ENCODE results near the gene MAP3K5. TPM values are rescaled to one million over a fixed set of nuclear protein-coding genes. Genes with fewer than 3 reads are reported as not detected.
"Not testable (repeated sequence)": the region's sequence is repeated elsewhere in the genome, so short reads cannot be mapped to it uniquely, and the experiment has no call there.

MAP3K5 gene
- total RNA-seq, 1 donor from 2014 or later, result 6.3 TPM

- no peak for ATAC-seq
- no peak for DNase-seq (ENCODE audit: low spot score)
Measured at GRCh38 chr6:136586295-136586694, 206.0 kb downstream of the MAP3K5 start.

- ATAC-seq, result not testable (repeated sequence)
Measured at GRCh38 chr6:136585523-136585922, 206.8 kb downstream of the MAP3K5 start.

GRCh38 chr6:136584290-136584689, 208.0 kb downstream of the MAP3K5 start:
- ATAC-seq; DNase-seq (ENCODE audit: low spot score): not testable (repeated sequence)

More at GRCh38 chr6:136585523-136585922, 206.8 kb downstream of the MAP3K5 start:
- not testable (repeated sequence) for DNase-seq (ENCODE audit: low spot score)

- ATAC-seq (peak; percentile 67), DNase-seq (ENCODE audit: low spot score) (no peak)
Measured at GRCh38 chr6:136582711-136583471, 209.4 kb downstream of the MAP3K5 start.

GRCh38 chr6:136579800-136580199, 212.5 kb downstream of the MAP3K5 start:
- DNase-seq (ENCODE audit: low spot score), result no peak
- ATAC-seq, result no peak

DNA sequence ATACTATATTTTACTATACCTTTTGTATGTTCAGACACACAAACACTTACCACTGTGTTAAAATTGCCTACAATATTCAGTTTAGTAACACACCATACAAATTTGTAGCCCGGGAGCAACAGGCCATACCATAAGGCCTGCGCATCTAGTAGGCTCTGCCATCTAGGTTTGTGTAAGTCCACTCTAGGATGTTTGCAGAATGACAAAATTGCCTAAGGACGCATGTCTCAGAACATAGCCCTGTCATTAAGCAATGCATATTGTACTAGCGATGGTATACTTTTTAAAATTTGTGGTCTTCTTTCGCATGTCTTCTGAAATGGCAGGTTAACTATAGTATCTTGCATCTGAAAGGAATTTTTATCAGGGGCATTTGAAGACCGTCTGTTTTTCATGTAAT, 215.5 kb downstream of the MAP3K5 start:
- ATAC-seq, result no peak
- no peak for DNase-seq (ENCODE audit: low spot score)

- DNase-seq (ENCODE audit: low spot score) (no peak), ATAC-seq (no peak)
Measured at GRCh38 chr6:136571496-136571895, 220.8 kb downstream of the MAP3K5 start.

DNA sequence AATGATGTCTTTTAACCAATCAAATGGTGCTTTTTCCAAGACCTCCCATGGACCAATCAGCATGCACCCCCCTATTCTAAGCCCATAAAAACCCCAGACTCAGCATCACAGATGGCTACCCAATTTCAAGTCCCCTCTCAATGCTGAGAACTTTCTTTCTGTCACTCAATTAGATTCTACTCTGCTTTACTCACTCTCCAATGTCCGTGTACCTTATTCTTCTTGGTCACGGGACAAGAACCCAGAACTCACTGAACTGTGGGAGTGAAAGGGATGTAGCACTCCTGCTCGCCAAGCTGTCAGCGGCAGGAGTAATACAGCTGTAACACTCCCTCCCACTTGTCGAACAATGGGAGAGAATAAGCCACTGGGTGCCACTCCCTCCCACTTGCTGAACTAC, 221.2 kb downstream of the MAP3K5 start:
- ATAC-seq, result no peak
- DNase-seq (ENCODE audit: low spot score), result no peak

GRCh38 chr6:136568129-136568528, 224.1 kb downstream of the MAP3K5 start:
- ATAC-seq (peak; percentile 47), DNase-seq (ENCODE audit: low spot score) (no peak)

- ATAC-seq, result no peak
- no peak for DNase-seq (ENCODE audit: low spot score)
Measured at GRCh38 chr6:136567688-136568087, 224.6 kb downstream of the MAP3K5 start.

- ATAC-seq (no peak), DNase-seq (ENCODE audit: low spot score) (no peak)
Measured at GRCh38 chr6:136566851-136567250, 225.4 kb downstream of the MAP3K5 start.

DNA sequence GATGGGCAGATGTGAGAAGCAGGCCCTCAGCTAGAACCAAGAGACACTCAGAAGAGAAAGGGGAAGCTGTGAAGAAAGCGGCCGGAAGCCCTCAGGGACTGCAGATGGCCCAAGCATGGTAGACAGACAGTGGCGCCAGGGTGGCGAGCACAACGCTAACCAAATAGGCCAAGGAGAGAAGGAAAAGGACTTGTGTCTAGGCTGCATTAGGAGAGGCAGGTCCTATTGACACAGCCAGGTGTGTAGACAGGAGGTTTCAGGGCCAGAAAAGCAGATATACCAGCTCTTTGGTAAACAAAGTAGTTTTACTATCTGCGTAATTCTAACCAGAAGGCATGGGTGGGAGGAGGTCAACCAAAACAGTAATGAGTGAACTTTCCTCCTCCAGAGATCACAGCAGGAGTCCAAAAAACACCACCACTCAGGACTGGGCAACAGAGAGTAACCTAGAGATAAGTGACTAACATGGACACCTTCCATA, 226.2 kb downstream of the MAP3K5 start:
- ATAC-seq, result peak; percentile 27
- no peak for DNase-seq (ENCODE audit: low spot score)

DNA sequence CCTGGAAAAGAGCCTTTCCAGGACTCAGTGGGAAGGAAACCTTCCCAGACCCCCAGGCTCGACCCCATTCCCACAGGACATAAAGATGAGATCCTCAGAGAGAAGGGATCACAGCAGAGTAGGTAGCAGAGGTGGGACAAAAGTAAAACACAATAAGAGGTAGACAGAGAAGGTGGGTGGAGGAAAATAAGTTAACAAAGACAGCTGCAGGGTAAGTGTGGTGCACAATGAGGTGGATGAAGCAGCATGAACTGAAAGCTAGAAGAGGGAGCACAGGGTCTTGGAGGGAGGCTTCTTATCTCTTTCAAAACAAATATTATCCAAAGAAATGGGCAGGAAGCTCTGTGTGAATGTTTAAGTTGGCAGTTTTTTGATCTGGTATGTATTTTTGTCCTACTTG, 228.1 kb downstream of the MAP3K5 start:
- DNase-seq (ENCODE audit: low spot score) (no peak), ATAC-seq (no peak)

GRCh38 chr6:136563386-136564152, 228.7 kb downstream of the MAP3K5 start:
- ATAC-seq (no peak), DNase-seq (ENCODE audit: low spot score) (no peak)

DNA sequence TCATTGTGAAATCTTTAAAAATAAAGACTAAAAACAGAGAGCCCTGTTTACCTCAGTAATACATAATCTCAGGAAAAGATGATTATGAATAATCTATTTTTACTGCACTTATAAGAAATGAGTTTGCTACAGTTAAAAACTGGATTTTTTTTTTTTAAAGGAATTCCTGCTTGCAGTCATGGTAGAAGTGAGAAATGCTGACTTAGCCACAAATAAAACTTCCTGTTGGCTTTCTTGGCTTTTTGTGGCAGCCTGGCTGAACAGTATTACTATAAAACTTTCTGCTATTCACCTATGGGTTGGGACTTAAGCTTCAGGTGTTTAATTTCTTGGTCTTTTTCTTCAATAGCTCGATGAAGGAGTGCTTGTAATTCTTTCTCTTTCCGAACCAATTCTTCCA, 230.1 kb downstream of the MAP3K5 start:
- ATAC-seq, result no peak
- no peak for DNase-seq (ENCODE audit: low spot score)

DNA sequence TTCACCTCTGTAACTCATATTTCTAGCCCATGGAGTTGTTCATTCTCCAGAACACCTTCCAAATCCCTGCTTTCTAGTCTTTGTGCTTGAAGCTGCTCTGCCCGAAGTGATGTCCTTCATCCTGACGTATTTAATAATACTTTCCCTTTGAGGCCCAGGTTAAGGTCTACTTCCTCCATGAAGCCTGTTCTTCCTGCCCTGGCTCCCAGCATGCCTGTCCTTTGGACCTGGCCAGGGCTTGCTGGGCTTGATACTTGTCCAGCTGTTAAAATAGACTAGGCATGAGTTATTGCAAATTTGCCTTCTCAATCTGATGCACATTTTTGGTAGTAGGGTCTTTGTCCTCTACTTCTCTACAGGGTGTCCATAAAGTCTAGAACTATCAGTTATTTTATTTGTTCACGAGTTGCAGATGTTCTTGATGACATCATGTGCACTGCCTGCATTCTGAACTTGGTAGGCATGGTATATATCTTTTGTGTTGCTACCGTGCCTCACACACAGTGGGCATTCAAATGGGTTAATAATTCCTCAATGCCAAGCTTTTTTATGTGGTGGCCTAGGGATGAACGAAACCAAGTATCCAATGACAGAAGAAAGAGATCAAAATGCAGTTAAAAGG, 239.0 kb downstream of the MAP3K5 start:
- ATAC-seq (peak; percentile 12), DNase-seq (ENCODE audit: low spot score) (peak; percentile 49)

DNA sequence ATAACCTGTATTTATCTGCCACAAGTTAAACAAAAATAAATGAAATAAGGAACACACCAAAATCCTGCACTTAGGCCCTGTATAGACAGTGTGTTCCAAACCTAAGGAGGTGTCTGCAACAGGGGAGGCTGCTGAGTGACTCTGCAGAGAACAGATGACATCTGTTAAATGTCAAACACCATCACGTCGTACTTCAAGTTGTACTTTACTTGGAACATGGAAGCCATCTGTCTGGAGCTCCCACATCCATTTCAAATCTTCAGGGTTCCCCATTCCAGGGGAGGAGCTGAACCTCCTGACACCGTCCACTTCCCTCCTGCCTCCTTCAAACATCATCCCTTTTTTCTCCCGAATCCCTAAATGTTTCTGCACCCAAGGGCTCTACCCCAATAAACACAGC, 240.2 kb downstream of the MAP3K5 start:
- DNase-seq (ENCODE audit: low spot score) (no peak), ATAC-seq (no peak)

DNA sequence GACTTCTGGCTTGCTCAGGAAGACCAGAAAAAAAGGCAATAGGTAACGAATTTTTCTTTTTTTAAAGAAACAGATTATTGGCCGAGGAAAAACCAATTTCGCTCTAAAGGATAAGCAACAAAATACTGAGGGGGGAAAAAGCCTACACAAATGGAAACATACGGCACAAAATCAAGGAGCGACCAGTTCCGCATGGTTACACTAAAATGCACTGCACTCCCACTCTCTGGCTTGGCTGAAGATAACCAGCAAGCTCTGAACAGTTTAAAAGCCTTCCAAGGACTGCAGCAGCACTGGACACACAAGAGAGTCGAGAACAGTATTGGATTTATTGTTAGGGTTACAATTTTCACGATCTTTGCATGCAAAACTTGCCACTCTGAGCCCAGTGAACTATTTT, 241.2 kb downstream of the MAP3K5 start:
- no peak for DNase-seq (ENCODE audit: low spot score)
- ATAC-seq, result no peak

DNA sequence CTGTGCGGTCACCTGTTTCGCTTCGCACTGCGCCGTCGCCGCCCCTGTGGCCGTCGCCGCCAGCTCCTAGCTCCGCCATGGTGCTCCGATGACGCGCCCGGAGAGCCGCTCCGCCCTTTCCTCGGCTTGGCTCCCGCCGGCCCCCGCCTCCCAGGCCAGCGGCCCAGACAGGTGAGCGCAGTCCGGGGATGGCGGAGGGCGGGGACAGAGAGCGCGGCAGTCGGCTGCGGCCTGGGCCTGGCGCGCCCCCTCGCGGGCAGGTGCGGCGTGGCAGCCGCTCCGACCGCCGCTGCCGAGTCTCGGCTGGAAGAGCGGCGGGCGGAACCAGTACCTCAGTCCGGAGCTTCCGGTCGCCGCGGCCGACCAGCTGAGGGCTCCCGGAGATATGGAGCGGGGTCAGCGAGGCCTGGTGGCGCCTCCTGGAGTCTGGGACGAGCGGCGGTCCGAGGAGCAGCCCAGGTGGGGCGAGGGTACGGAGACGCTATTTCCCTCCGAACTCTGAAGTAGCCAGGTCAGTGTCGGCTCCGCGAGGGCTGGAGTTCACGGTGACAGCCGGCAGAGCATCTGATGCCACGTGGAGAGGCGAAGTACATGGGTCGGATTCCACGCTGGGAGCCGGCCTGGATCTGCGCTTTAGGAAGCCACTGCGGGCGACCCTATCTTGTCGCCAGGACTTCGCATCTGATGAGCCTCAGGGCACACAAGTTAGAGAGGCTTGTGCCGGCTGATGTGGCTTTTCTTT, 241.8 kb downstream of the MAP3K5 start, which contains the start of gene MAP7:
MAP7 (minus strand) TSS at position 93 of the 742 bp plus-strand sequence; CDS start at position 79, 14 bp downstream.
- ATAC-seq (peak; percentile 94), DNase-seq (ENCODE audit: low spot score) (peak; percentile 93)

- ATAC-seq, result peak; percentile 75
Measured at GRCh38 chr6:136550045-136550329, 242.3 kb downstream of the MAP3K5 start.

More at GRCh38 chr6:136550045-136550329, 242.3 kb downstream of the MAP3K5 start:
- no peak for DNase-seq (ENCODE audit: low spot score)

Data from left lobe of liver (tissue), 2 donors.